ENCODE data around the gene TBXAS1. TPM values are rescaled to one million over a fixed set of nuclear protein-coding genes. Genes with fewer than 3 reads are reported as not detected.

Gene TBXAS1
- total and polyA plus RNA-seq, 2 donors from 2014 or later = 14.2 to 33.6 TPM

DNA sequence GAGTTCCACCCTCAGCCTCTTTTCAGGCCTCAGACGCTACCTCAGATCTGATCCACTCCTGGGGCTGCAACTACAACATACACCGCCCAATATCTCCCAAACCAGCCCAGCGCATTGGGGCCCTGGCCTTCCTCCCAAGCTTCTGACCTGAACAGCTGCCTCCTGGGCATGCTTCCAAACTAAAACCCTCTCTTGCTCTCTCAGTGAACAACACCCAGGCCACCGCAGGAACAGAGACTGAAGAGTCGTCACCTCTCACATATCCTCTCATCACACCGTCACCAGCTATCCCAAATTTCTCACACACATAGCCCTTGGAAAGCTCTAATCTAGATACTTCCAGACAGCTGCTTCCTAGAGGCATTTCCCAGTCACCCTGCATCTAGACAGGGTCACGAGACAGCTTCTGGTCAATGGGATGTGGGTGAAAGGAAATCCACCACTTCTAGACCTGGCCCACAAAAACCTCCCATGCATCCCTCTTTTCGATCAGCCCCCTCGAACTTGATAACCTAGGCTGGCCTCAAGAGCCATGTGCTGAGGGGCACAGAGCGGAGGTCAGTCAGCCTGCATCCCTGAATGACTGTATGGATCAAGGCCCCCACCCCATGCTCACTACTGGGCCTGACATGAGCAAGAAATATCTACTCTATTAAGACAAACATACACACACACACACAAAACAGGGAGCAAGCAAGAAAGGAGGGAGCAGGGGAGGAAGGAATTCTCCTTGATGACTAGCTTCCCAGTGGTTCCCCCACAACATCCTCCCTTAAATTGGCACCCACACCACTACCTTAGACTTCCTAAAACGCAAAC lies 231.9 kb downstream of the TBXAS1 start:
- DNase-seq = peak in 1 of 5 donors; percentile 43
- H3K9me3 ChIP-seq (ENCODE audit: control insufficient read depth in 2 of 3, insufficient read depth in 1 of 3, low read length in 3 of 3) = no peaks in the 10 kb centered on the region
- TF ChIP-seq, protein P1, sequence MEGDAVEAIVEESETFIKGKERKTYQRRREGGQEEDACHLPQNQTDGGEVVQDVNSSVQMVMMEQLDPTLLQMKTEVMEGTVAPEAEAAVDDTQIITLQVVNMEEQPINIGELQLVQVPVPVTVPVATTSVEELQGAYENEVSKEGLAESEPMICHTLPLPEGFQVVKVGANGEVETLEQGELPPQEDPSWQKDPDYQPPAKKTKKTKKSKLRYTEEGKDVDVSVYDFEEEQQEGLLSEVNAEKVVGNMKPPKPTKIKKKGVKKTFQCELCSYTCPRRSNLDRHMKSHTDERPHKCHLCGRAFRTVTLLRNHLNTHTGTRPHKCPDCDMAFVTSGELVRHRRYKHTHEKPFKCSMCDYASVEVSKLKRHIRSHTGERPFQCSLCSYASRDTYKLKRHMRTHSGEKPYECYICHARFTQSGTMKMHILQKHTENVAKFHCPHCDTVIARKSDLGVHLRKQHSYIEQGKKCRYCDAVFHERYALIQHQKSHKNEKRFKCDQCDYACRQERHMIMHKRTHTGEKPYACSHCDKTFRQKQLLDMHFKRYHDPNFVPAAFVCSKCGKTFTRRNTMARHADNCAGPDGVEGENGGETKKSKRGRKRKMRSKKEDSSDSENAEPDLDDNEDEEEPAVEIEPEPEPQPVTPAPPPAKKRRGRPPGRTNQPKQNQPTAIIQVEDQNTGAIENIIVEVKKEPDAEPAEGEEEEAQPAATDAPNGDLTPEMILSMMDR (IDR thresholded peaks at IDR 0.05; ENCODE audit: borderline replicate concordance, extremely low read depth, insufficient read depth) = no peak
- H3K9ac ChIP-seq (ENCODE audit: low read length in 3 of 3) = no peak overlapping the region
- peaks cover 0 to 20% (median 6%) of the 10 kb centered on the region in 3 donors for H3K4me1 ChIP-seq (ENCODE audit: control insufficient read depth in 2 of 3, insufficient read depth in 2 of 3, low read depth in 1 of 3, low read length in 3 of 3)
- peaks cover 0 to 4% (median 0%) of the 10 kb centered on the region in 3 donors for H3K36me3 ChIP-seq (ENCODE audit: control insufficient read depth in 2 of 3, insufficient read depth in 3 of 3, low read length in 3 of 3)
- H3K4me3 ChIP-seq (ENCODE audit: low read length in 3 of 3) = peak overlapping the region in 2 of 3 donors; percentile 4 to 82
- peak overlapping the region in 1 of 2 donors; percentile 3 for H3K27ac ChIP-seq (ENCODE audit: low read depth in 2 of 2, low read length in 2 of 2)
- no peak for FAIRE-seq
- H3K27me3 ChIP-seq (ENCODE audit: control insufficient read depth, insufficient read depth, low read length) = no peaks in the 10 kb centered on the region
- intact Hi-C loops (cut with DNase I) = no loop called here

GRCh38 chr7:140061607-140061930 lies 232.5 kb downstream of the TBXAS1 start:
- Histone ChIP-seq H3K9ac (ENCODE audit: low read length in 3 of 3) (peak overlapping the region in 1 of 3 donors; percentile 80), H3K4me1 (ENCODE audit: control insufficient read depth in 2 of 3, insufficient read depth in 2 of 3, low read depth in 1 of 3, low read length in 3 of 3) (peaks cover 0 to 20% (median 6%) of the 10 kb centered on the region in 3 donors), H3K27ac (ENCODE audit: low read depth in 2 of 2, low read length in 2 of 2) (no peak overlapping the region), H3K9me3 (ENCODE audit: control insufficient read depth in 2 of 3, insufficient read depth in 1 of 3, low read length in 3 of 3) (peaks cover 0 to under 1% (median 0%) of the 10 kb centered on the region in 3 donors), H3K27me3 (ENCODE audit: control insufficient read depth, insufficient read depth, low read length) (no peaks in the 10 kb centered on the region), H3K36me3 (ENCODE audit: control insufficient read depth in 2 of 3, insufficient read depth in 3 of 3, low read length in 3 of 3) (peaks cover 0 to 4% (median 0%) of the 10 kb centered on the region in 3 donors), H3K4me3 (ENCODE audit: low read length in 3 of 3) (peak overlapping the region in 2 of 3 donors; percentile 4 to 82)
- no peak for FAIRE-seq
- no peak for DNase-seq
- TF ChIP-seq, protein P1 (IDR thresholded peaks at IDR 0.05; ENCODE audit: borderline replicate concordance, extremely low read depth, insufficient read depth) = no peak
- intact Hi-C loops (cut with DNase I) = no loop called here

GRCh38 chr7:140062118-140062527 lies 233.1 kb downstream of the TBXAS1 start:
- TF ChIP-seq, protein P1 (IDR thresholded peaks at IDR 0.05; ENCODE audit: borderline replicate concordance, extremely low read depth, insufficient read depth) = no peak
- no peaks in the 10 kb centered on the region for H3K27me3 ChIP-seq (ENCODE audit: control insufficient read depth, insufficient read depth, low read length)
- H3K9me3 ChIP-seq (ENCODE audit: control insufficient read depth in 2 of 3, insufficient read depth in 1 of 3, low read length in 3 of 3) = peaks cover 0 to 6% (median 0%) of the 10 kb centered on the region in 3 donors
- peak in 2 of 5 donors; percentile 69 to 81 for DNase-seq
- H3K4me3 ChIP-seq (ENCODE audit: low read length in 3 of 3) = peak overlapping the region; percentile 36 to 82 (median 52)
- peaks cover 0 to 1% (median 0%) of the 10 kb centered on the region in 3 donors for H3K36me3 ChIP-seq (ENCODE audit: control insufficient read depth in 2 of 3, insufficient read depth in 3 of 3, low read length in 3 of 3)
- intact Hi-C loops (cut with DNase I) = no loop called here
- FAIRE-seq = no peak
- peak overlapping the region in 2 of 3 donors; percentile 20 to 80 for H3K9ac ChIP-seq (ENCODE audit: low read length in 3 of 3)
- H3K27ac ChIP-seq (ENCODE audit: low read depth in 2 of 2, low read length in 2 of 2) = peak overlapping the region; percentile 71 to 88
- peaks cover 0 to 20% (median 6%) of the 10 kb centered on the region in 3 donors for H3K4me1 ChIP-seq (ENCODE audit: control insufficient read depth in 2 of 3, insufficient read depth in 2 of 3, low read depth in 1 of 3, low read length in 3 of 3)

Measured in kidney (tissue), 14 donors.